ENCODE results near the gene ZNF865. TPM values are rescaled to one million over a fixed set of nuclear protein-coding genes. Genes with fewer than 3 reads are reported as not detected.

The ZNF865 gene
- total RNA-seq, 1 experiment from 2014 or later, result 5.5 TPM

- Histone ChIP-seq H3K9ac (ENCODE audit: low read length) (peak overlapping the region; percentile 98), H3K4me2 (ENCODE audit: low read length) (peak overlapping the region; percentile 88), H3K9me3 (ENCODE audit: low read length) (no peaks in the 10 kb centered on the region), H3K36me3 (ENCODE audit: low read depth, low read length) (no peaks in the 10 kb centered on the region; the same call in 1 of the 2 replicates), H3K4me1 (ENCODE audit: insufficient read depth, low read length) (peaks cover 6% of the 10 kb centered on the region; the same call in 1 of the 2 replicates), H3F3A (ENCODE audit: low read length, unreplicated experiment) (no peaks in the 10 kb centered on the region), H3K79me2 (ENCODE audit: low read length) (peaks cover 24% of the 10 kb centered on the region), H3K27ac (ENCODE audit: low read length) (no peak overlapping the region), H3K27me3 (ENCODE audit: low read length) (no peaks in the 10 kb centered on the region), H2AFZ (ENCODE audit: low read length) (no peak overlapping the region), H4K20me1 (ENCODE audit: low read length) (no peaks in the 10 kb centered on the region), H3K9me2 (replicated peaks; ENCODE audit: low read length) (no peaks in the 10 kb centered on the region), H3K4me3 (ENCODE audit: low read length) (peak overlapping the region; percentile 93)
- ATAC-seq, result no peak
- intact Hi-C loops (cut with micrococcal nuclease), result no loop called here
- no TSS peak for BruUV-seq (replicated peaks)
- ChIA-PET POLR2A (ENCODE audit: unreplicated experiment) (no interaction called here), CTCF (no interaction called here)
- DNase-seq, result no peak
- TF ChIP-seq EZH2phosphoT487 (IDR thresholded peaks at IDR 0.05; ENCODE audit: borderline replicate concordance, low read length), result no peak
- no peak for TF ChIP-seq EZH2 (IDR thresholded peaks at IDR 0.05; ENCODE audit: low read length, unreplicated experiment)
Observed at GRCh38 chr19:55578761-55579747, 26.4 kb upstream of the ZNF865 start.

GRCh38 chr19:55579766-55580621 is 25.5 kb upstream of the ZNF865 start:
- CTCF ChIA-PET, result no interaction called here
- Histone ChIP-seq H3K4me2 (ENCODE audit: low read length) (peak overlapping the region; percentile 88), H3K9me2 (replicated peaks; ENCODE audit: low read length) (no peaks in the 10 kb centered on the region), H3K27ac (ENCODE audit: low read length) (peak overlapping the region; percentile 60), H3K4me3 (ENCODE audit: low read length) (peak overlapping the region; percentile 93), H3K4me1 (ENCODE audit: insufficient read depth, low read length) (peaks cover 6% of the 10 kb centered on the region; the same call in 1 of the 2 replicates), H3F3A (ENCODE audit: low read length, unreplicated experiment) (no peaks in the 10 kb centered on the region), H2AFZ (ENCODE audit: low read length) (peak overlapping the region; percentile 98), H3K79me2 (ENCODE audit: low read length) (peaks cover 24% of the 10 kb centered on the region), H3K27me3 (ENCODE audit: low read length) (no peaks in the 10 kb centered on the region), H3K9me3 (ENCODE audit: low read length) (no peaks in the 10 kb centered on the region), H3K36me3 (ENCODE audit: low read depth, low read length) (no peaks in the 10 kb centered on the region; the same call in 1 of the 2 replicates), H3K9ac (ENCODE audit: low read length) (peak overlapping the region; percentile 98), H4K20me1 (ENCODE audit: low read length) (no peaks in the 10 kb centered on the region)
- peak; percentile 58 for ATAC-seq
- peak; percentile 25 for DNase-seq
- TF ChIP-seq CTCF (conservative IDR thresholded peaks at IDR 0.05; ENCODE audit: low read depth, low read length), result no peak
- TF ChIP-seq EZH2 (IDR thresholded peaks at IDR 0.05; ENCODE audit: low read length, unreplicated experiment), result no peak
- TF ChIP-seq EZH2phosphoT487 (IDR thresholded peaks at IDR 0.05; ENCODE audit: borderline replicate concordance, low read length), result no peak
- POLR2A ChIA-PET (ENCODE audit: unreplicated experiment), result no interaction called here
- TSS peak; percentile 36 for BruUV-seq (replicated peaks)
- intact Hi-C loops (cut with micrococcal nuclease), result loop anchor here (2.0 kb wide), 2 partner anchors 19 to 31 kb away; partner anchors contain the start of gene FIZ1

GRCh38 chr19:55580628-55581144 is 24.8 kb upstream of the ZNF865 start, which contains the start of gene ZNF579:
Gene ZNF579 (minus strand): TSS chr19:55580848. CDS start chr19:55579639, 1,209 bp downstream.
- peak within 1 kb of the TSS; percentile 98 for H2AFZ ChIP-seq (ENCODE audit: low read length)

More at GRCh38 chr19:55580628-55581144, 24.8 kb upstream of the ZNF865 start, which contains the start of gene ZNF579:
- TF ChIP-seq CTCF (conservative IDR thresholded peaks at IDR 0.05; ENCODE audit: low read depth, low read length), result no peak
- TF ChIP-seq EZH2 (IDR thresholded peaks at IDR 0.05; ENCODE audit: low read length, unreplicated experiment), result no peak
- no peak for TF ChIP-seq EZH2phosphoT487 (IDR thresholded peaks at IDR 0.05; ENCODE audit: borderline replicate concordance, low read length)
- Histone ChIP-seq H3K4me2 (ENCODE audit: low read length) (peak within 1 kb of the TSS; percentile 88), H3K79me2 (ENCODE audit: low read length) (peaks cover 24% of the 10 kb centered on the region), H3K27me3 (ENCODE audit: low read length) (no peaks in the 10 kb centered on the region), H3K4me1 (ENCODE audit: insufficient read depth, low read length) (peaks cover 6% of the 10 kb centered on the region; the same call in 1 of the 2 replicates), H3K27ac (ENCODE audit: low read length) (peak within 1 kb of the TSS; percentile 60), H3K9me2 (replicated peaks; ENCODE audit: low read length) (no peaks in the 10 kb centered on the region), H4K20me1 (ENCODE audit: low read length) (no peaks in the 10 kb centered on the region), H3K36me3 (ENCODE audit: low read depth, low read length) (no peaks in the 10 kb centered on the region; the same call in 1 of the 2 replicates), H3F3A (ENCODE audit: low read length, unreplicated experiment) (no peaks in the 10 kb centered on the region), H3K9ac (ENCODE audit: low read length) (peak within 1 kb of the TSS; percentile 98), H3K9me3 (ENCODE audit: low read length) (no peaks in the 10 kb centered on the region), H3K4me3 (ENCODE audit: low read length) (peak within 1 kb of the TSS; percentile 93)
- DNase-seq (peak; percentile 92), ATAC-seq (peak; percentile 78)
- intact Hi-C loops (cut with micrococcal nuclease), result loop anchor here (2.0 kb wide), 2 partner anchors 18 to 32 kb away; partner anchors contain the start of gene FIZ1
- ChIA-PET CTCF (no interaction called here), POLR2A (ENCODE audit: unreplicated experiment) (no interaction called here)
- BruUV-seq (replicated peaks), result no TSS peak

All from PC-3 (cell line).